ENCODE data around the gene CLIC6.

DNA sequence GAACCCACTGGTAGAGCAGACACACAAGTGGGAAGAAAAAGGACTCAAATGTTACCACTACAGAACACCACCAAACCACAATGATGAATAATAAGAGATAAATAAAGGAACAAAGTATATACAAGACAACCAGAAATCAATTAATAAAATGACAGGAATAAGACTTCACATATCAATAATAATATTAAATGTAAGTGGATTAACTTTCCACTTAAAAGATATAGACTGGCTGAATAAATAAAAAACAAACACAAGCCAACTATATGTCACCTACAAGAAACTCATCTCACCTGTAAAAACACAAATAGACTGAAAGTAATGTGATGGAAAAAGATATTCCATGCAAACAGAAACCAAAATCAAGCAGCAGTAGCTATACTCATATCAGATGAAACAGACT, 6.9 kb upstream of the CLIC6 start:
- TF ChIP-seq, protein P1, sequence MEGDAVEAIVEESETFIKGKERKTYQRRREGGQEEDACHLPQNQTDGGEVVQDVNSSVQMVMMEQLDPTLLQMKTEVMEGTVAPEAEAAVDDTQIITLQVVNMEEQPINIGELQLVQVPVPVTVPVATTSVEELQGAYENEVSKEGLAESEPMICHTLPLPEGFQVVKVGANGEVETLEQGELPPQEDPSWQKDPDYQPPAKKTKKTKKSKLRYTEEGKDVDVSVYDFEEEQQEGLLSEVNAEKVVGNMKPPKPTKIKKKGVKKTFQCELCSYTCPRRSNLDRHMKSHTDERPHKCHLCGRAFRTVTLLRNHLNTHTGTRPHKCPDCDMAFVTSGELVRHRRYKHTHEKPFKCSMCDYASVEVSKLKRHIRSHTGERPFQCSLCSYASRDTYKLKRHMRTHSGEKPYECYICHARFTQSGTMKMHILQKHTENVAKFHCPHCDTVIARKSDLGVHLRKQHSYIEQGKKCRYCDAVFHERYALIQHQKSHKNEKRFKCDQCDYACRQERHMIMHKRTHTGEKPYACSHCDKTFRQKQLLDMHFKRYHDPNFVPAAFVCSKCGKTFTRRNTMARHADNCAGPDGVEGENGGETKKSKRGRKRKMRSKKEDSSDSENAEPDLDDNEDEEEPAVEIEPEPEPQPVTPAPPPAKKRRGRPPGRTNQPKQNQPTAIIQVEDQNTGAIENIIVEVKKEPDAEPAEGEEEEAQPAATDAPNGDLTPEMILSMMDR (IDR thresholded peaks at IDR 0.05) = no peak
- no peak for TF ChIP-seq POLR2A (IDR thresholded peaks at IDR 0.05)
- TF ChIP-seq EP300 (IDR thresholded peaks at IDR 0.05) = no peak
